GM20431 (cell line): ENCODE results near the gene KRTAP12-3.

ENCODE experiments used
- in situ Hi-C: fragments of 300-500 bp; cut with MseI, MboI; formaldehyde crosslinking; loops from one replicate; pipeline ENCODE4 v1.15.0; 2020; ENCODE audit warnings: low sequenced_read_pairs; ENCODE audit not compliant: unreplicated experiment

KRTAP12-3 gene

DNA sequence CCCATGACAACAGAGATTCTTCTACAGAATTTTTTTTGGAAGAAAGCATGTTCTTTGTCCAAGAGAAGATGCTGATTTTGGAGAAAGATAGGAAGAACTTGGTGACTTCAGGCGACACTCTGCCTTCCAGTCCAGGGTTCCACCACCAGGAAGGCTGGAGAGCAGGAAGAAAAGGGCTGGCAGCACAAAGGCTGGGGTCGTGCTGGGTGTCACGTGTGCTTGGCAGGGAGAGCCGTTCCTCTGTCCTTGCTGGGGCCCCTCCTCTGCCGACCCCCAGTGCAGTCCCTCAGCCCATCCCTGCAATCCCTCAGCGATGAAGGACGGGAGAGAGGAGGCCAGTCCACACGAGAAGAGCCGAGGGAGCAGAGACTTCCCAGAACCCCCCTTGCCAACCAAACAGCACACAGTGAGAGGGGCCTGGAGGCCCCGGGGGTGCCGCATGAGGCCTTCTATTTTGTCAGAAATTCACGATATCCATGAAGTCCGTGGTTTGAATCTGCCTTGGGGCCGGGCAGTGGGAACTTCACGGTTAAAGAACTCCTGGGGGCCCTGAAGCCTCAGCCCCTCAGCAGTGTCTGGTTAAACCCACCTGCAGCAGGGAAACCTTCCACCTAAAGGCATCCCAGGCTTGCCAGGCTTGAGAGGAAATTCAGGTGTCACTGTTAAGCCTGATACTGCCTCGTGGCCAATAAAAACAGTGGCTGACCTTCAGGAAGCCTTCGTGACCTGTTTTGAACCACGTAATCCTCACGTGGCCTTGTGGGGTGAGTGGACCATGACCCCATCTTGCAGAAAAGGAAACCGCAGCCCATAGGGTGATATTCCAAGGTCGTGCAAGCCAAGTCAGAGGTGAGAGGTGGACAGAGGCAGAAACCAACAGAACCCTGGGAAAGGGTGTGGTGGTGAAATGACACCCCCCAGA lies 42.6 kb downstream of the KRTAP12-3 start:
- in situ Hi-C loops = no loop called here

DNA sequence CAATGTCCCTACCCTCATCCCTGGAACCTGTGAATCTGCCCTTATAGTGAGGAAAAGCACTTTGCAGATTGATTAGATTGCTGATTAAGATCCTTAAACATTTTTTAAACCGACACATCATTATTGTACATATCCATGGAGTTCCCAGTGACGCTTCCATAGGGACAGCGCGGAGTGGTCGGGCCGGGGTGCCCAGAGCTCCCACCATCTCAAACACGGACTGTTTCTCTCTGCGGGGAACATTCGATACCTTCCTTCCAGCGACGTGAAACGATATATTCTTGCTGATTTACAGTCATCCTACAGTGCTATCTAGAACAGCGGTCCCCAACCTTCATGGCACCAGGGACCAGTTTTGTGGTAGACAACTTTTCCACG lies 43.3 kb downstream of the KRTAP12-3 start:
- in situ Hi-C loops = no loop called here

GRCh38 chr21:44701541-44701940 lies 43.8 kb downstream of the KRTAP12-3 start:
- in situ Hi-C loops = no loop called here

- in situ Hi-C loops = no loop called here
Observed at GRCh38 chr21:44702111-44702972, 44.6 kb downstream of the KRTAP12-3 start.

DNA sequence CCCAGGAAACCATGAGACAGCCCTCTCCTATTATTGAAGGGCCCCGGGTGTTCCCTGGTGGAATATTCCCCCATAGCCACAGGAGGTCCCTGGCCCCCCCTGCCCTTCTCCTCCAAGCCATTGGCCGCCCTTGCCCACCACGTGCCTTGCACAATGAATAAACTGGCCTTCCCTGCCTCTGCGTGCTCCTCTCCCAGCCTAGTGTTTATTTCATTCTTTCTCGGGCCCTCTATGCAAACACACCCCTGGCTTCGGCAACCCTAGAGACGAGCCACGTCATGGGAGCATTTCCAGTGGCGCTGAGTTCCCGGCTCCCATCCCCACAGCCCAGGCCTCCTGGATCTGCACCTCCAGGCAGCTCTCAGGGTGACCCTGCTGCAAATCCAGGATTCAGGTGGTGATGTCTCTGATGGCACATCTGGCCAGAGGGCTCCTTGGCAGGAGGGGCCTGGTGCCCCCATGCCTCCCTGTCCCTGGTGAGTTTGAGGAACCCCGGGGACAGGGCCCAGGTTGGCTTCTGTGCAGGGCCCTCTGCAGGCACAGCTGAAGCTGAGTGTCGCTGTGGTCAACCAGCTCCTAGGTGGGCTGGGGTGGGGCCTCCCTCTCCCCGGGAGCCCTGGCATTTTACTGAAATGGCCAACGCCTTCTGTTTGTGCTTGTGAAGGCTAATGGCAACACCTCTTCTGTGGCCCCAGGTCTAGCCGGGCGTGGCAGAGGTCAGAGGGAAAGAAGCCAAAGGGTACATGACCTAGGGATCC lies 45.4 kb downstream of the KRTAP12-3 start:
- in situ Hi-C loops = no loop called here

DNA sequence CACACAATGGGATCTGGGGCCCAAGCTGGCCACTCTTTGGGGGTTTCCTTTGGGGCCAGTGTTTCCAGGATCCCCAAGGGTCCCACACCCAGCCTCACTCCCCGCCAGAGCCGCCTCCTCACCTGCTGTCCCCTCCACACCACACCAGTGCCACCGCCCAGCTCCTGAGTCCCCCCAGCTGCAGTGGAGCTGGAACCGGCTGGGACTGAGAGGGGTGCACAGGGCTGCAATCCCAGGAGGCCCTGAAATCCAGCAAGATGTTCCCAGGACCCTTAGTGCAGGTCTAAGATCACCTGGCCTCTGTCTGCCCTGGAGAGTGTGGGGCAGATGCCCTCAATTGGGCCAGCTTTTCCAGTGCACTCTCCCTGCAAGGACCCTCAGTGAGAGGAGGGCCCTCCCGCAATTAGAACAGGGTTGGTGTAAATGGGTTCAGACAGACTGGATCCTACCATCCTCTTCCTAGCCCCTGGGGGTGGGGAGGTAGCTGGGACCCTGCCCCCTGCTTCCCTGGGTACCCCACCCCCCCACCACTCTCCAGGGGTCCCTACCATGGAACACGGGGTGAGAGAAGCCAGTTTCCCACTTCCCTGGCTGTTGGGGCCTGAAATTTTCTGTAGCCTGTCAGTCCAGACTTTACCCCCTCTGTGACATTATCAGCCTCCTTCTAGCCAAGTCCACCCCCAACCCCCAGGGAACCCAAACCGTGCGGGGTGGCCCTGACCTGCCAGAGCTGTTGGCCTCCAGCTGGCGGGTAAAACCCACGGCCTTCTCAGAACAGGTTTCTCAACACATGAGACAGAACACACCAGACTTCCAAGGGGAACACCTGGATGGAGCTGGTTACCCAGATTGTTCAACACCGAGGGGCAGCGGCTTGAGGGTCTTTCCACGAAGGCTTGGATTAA lies 46.3 kb downstream of the KRTAP12-3 start:
- in situ Hi-C loops = no loop called here

- in situ Hi-C loops = no loop called here
Observed at GRCh38 chr21:44704636-44705001, 46.9 kb downstream of the KRTAP12-3 start.

DNA sequence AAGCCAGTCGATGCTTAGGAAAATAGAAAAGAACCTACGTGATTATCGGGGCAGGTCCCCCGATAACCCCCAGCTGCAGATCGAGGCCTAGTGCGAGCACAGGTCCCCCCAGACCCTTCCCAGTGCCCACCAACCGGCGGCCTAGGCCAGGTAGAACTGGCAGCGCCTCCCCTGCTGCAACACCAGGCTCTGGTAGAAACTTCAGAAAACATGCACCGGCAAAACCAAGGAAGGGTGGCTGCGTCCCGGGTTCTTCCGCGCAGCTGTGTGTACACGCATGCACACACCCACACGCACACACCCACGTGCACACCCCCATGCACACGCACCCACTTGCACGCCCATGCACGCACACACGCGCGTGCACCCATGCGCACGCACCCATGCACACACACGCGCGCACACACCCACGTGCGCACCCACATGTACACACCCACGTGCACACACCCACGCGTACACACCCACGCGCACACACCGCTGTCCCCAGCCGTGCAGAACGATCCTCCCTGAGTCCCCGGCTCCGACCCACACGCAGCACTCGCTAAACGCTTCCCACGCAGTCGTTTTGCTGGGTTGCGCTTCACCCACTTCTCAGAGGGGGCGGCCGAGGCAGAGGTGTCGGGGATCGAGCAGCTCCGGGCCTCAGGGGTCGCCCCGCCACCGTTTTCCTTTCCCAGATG lies 48.4 kb downstream of the KRTAP12-3 start:
- in situ Hi-C loops = no loop called here

DNA sequence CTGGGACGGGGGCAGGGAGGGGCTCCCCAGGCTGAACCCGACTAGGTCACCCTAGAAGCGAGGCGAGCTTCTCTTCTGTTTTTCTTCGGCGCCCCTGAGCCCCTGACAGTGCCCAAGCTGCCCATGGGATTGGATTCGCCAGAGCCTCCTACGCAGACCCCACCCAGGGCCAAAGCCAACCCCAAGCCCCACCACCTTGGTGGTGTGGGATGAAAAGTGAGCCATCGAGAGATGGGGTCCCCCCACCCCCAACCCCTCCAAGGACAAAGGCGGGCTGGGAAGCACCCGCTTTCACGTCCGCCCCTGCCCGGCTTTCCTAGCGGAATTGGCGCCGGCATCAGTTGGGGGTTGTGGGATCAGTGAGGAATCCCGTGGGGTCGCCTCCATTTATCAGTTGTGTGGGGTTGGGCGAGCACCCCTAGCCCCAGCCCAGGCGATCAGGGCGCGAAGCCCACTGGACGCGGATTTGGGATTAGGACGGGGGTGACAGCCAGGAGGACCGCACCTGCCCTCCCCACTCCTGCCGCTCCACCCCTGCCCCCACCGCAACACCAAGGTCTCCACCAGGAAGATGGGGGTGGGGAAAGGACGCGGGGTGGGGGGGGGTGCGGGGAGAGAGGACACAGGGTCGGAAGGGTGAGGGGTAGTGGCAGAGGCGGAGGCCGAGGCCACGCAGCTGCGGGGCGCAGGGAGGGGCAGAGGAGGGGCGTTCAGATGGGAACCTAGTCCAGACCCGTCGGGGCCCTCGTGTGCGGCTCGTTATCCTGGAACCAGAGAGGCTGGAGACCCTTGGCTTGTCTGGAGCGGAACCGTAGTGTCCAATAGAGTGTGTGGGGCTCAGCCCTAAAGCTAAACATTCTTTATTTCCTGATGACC lies 49.2 kb downstream of the KRTAP12-3 start:
- in situ Hi-C loops = no loop called here
